DMS153 (cell line): ENCODE measurements around the gene MAD2L2.
A peak's percentile ranks its signal among the peaks of the same experiment; 100 is the strongest.

Experiments used
- DNase-seq: peaks from one replicate; lab custom pipeline; 2025; lab: John Stamatoyannopoulos, UW

The MAD2L2 gene

GRCh38 chr1:11629184-11630016, 51.5 kb downstream of the MAD2L2 start:
- peak; percentile 74 for DNase-seq

DNA sequence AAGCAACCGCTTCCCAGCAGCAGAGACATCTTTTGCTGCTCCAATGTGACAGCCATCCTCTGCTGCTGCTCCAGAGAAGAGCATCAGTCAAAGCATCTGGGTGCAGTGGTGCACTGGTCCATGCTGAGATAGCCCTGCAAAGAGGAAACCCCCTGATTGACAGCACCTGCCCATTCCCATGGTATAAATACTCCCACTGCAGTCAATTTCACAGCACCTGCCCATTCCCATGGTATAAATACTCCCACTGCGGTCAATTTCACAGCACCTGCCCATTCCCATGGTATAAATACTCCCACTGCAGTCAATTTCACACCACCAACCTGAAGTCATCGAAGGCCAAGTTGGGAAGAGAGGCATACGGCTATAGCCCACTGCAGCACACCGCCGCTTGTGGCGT, 52.2 kb downstream of the MAD2L2 start:
- DNase-seq: no peak

- DNase-seq: no peak
Observed at GRCh38 chr1:11626551-11626950, 54.4 kb downstream of the MAD2L2 start.
